Neutrophil (primary cell): ENCODE results near the gene MALRD1.

Experiments used
- H3K27ac ChIP-seq: fragments of 200-600 bp; sonication (generic); 2 replicates; pipeline ENCODE4 v1.5.1; 2016; ENCODE audit warnings: mild to moderate bottlenecking, moderate library complexity
- H3K27me3 ChIP-seq: fragments of 200-600 bp; sonication (generic); 2 replicates; pipeline ENCODE4 v1.6.0; 2016; ENCODE audit warnings: mild to moderate bottlenecking
- H3K36me3 ChIP-seq: fragments of 200-600 bp; sonication (generic); 2 replicates; pipeline ENCODE4 v1.5.1; 2017
- H3K4me1 ChIP-seq, 2 experiments: fragments of 200-600 bp in 1 of 2; sonication (generic) in 1 of 2; 1 replicate in 1 of 2; 2 replicates in 1 of 2; pipeline versions ENCODE4 v1.5.1 to v1.6.1; 2013 to 2016; ENCODE audit warnings: low read depth in 1 of 2, low read length in 1 of 2, mild to moderate bottlenecking in 1 of 2, moderate library complexity in 1 of 2; ENCODE audit not compliant: control insufficient read depth in 1 of 2, insufficient read depth in 1 of 2
- H3K4me3 ChIP-seq, 2 experiments: fragments of 200-600 bp in 1 of 2; sonication (generic) in 1 of 2; 1 replicate in 1 of 2; 2 replicates in 1 of 2; pipeline ENCODE4 v1.5.1; 2013 to 2016; ENCODE audit warnings: low read depth in 1 of 2, low read length in 1 of 2, mild to moderate bottlenecking in 1 of 2, moderate library complexity in 1 of 2
- H3K9me3 ChIP-seq: fragments of 200-600 bp; sonication (generic); 2 replicates; pipeline ENCODE4 v1.5.1; 2016
- CTCF ChIP-seq: fragments of 200-600 bp; sonication (generic); IDR thresholded peaks from 2 replicates; pipeline ENCODE4 v1.5.1; 2016; ENCODE audit warnings: antibody characterized with exemption

The MALRD1 gene

DNA sequence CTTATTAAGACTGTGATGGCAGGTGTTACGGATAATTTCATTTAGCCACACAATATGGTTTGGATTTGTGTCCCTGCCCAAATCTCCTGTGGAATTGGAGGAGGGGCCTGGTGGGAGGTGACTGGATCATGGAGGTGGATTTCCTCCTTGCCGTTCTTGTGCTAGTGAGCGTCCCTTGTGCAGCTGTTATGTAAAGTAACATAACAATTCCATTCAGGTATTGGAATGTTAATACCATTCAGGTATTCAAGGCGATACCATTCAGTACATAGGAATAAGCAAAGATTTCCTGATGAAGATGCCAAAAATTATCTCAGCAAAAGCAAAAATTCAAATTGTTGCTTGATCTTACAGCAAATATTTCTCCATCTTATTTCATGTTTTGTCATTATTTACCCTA lies 735.1 kb downstream of the MALRD1 start:
- Histone ChIP-seq H3K27ac (no peak overlapping the region), H3K27me3 (no peaks in the 10 kb centered on the region), H3K4me1 (no peaks in the 10 kb centered on the region), H3K36me3 (no peaks in the 10 kb centered on the region), H3K9me3 (no peaks in the 10 kb centered on the region), H3K4me3 (no peak overlapping the region)
- no peak for TF ChIP-seq CTCF
